Ishikawa (cell line): ENCODE measurements around the gene DBN1.

ENCODE experiments used
- CEBPB ChIP-seq: IDR thresholded peaks from 2 replicates; pipeline ENCODE4 v1.6.1; 2012
- TCF12 ChIP-seq: IDR thresholded peaks from 2 replicates; pipeline ENCODE4 v1.6.1; 2012; ENCODE audit warnings: low read depth
- TEAD4 ChIP-seq: IDR thresholded peaks from 2 replicates; pipeline ENCODE4 v1.6.1; 2012
- TF ChIP-seq, protein P1 (sequence below): IDR thresholded peaks from 2 replicates; pipeline ENCODE4 v1.6.1; 2012; ENCODE audit warnings: low read depth, mild to moderate bottlenecking

- no peak for TF ChIP-seq CEBPB
- no peak for TF ChIP-seq TCF12
- TF ChIP-seq, protein P1, sequence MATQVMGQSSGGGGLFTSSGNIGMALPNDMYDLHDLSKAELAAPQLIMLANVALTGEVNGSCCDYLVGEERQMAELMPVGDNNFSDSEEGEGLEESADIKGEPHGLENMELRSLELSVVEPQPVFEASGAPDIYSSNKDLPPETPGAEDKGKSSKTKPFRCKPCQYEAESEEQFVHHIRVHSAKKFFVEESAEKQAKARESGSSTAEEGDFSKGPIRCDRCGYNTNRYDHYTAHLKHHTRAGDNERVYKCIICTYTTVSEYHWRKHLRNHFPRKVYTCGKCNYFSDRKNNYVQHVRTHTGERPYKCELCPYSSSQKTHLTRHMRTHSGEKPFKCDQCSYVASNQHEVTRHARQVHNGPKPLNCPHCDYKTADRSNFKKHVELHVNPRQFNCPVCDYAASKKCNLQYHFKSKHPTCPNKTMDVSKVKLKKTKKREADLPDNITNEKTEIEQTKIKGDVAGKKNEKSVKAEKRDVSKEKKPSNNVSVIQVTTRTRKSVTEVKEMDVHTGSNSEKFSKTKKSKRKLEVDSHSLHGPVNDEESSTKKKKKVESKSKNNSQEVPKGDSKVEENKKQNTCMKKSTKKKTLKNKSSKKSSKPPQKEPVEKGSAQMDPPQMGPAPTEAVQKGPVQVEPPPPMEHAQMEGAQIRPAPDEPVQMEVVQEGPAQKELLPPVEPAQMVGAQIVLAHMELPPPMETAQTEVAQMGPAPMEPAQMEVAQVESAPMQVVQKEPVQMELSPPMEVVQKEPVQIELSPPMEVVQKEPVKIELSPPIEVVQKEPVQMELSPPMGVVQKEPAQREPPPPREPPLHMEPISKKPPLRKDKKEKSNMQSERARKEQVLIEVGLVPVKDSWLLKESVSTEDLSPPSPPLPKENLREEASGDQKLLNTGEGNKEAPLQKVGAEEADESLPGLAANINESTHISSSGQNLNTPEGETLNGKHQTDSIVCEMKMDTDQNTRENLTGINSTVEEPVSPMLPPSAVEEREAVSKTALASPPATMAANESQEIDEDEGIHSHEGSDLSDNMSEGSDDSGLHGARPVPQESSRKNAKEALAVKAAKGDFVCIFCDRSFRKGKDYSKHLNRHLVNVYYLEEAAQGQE = no peak
- TF ChIP-seq TEAD4 = no peak
Measured at GRCh38 chr5:177430972-177431316, 42.5 kb downstream of the DBN1 start.
